ENCODE results near the gene SPACDR. TPM values are rescaled to one million over a fixed set of nuclear protein-coding genes. Genes with fewer than 3 reads are reported as not detected.

The SPACDR gene
- total and polyA plus RNA-seq, 2 donors from 2014 or later = 0.54 TPM; not detected in 1

DNA sequence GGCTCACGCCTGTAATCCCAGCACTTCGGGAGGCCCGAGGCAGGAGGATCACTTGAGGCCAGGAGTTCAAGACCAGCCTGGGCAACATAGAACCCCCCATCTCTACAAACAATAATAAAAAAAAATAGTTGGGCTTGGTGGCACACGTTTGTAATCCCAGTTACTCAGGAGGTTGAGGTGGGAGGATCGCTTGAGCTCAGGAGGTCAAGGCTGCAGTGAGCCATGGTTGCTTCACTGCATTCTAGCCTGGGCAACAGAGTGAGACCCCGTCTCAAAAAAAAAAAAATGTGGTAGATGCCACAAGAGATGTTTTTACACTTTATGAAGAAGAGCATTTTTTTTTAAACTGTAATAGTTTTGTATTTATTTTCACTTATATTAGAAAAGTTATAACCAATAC is 32.4 kb upstream of the SPACDR start:
- DNase-seq = no peak
- H3K4me3 ChIP-seq (ENCODE audit: low read length in 3 of 3) = no peak overlapping the region
- no peak overlapping the region for H3K27ac ChIP-seq (ENCODE audit: low read depth in 2 of 2, low read length in 2 of 2)
- H3K27me3 ChIP-seq (ENCODE audit: control insufficient read depth, insufficient read depth, low read length) = no peaks in the 10 kb centered on the region
- intact Hi-C loops (cut with DNase I) = no loop called here
- H3K4me1 ChIP-seq (ENCODE audit: control insufficient read depth in 2 of 3, insufficient read depth in 2 of 3, low read depth in 1 of 3, low read length in 3 of 3) = peaks cover 0 to 5% (median 0%) of the 10 kb centered on the region in 3 donors
- no peak overlapping the region for H3K9ac ChIP-seq (ENCODE audit: low read length in 3 of 3)
- no peak for TF ChIP-seq CTCF (IDR thresholded peaks at IDR 0.05; ENCODE audit: borderline replicate concordance, extremely low read depth, insufficient read depth)
- H3K9me3 ChIP-seq (ENCODE audit: control insufficient read depth in 2 of 3, insufficient read depth in 1 of 3, low read length in 3 of 3) = no peaks in the 10 kb centered on the region
- no peaks in the 10 kb centered on the region for H3K36me3 ChIP-seq (ENCODE audit: control insufficient read depth in 2 of 3, insufficient read depth in 3 of 3, low read length in 3 of 3)
- no peak for FAIRE-seq

- H3K27ac ChIP-seq (ENCODE audit: low read depth in 2 of 2, low read length in 2 of 2) = no peak overlapping the region
- peak; percentile 72 to 88 (median 79) for DNase-seq
- no peaks in the 10 kb centered on the region for H3K9me3 ChIP-seq (ENCODE audit: control insufficient read depth in 2 of 3, insufficient read depth in 1 of 3, low read length in 3 of 3)
- H3K9ac ChIP-seq (ENCODE audit: low read length in 3 of 3) = no peak overlapping the region
- no peaks in the 10 kb centered on the region for H3K27me3 ChIP-seq (ENCODE audit: control insufficient read depth, insufficient read depth, low read length)
- peaks cover 0 to 5% (median 0%) of the 10 kb centered on the region in 3 donors for H3K4me1 ChIP-seq (ENCODE audit: control insufficient read depth in 2 of 3, insufficient read depth in 2 of 3, low read depth in 1 of 3, low read length in 3 of 3)
- FAIRE-seq = no peak
- no peaks in the 10 kb centered on the region for H3K36me3 ChIP-seq (ENCODE audit: control insufficient read depth in 2 of 3, insufficient read depth in 3 of 3, low read length in 3 of 3)
- H3K4me3 ChIP-seq (ENCODE audit: low read length in 3 of 3) = peak overlapping the region in 1 of 3 donors; percentile 32
- TF ChIP-seq CTCF (IDR thresholded peaks at IDR 0.05; ENCODE audit: borderline replicate concordance, extremely low read depth, insufficient read depth) = no peak
- intact Hi-C loops (cut with DNase I) = no loop called here
Observed at GRCh38 chr7:100493476-100494264, 29.6 kb upstream of the SPACDR start.

- Histone ChIP-seq H3K4me3 (ENCODE audit: low read length in 3 of 3) (peak overlapping the region in 1 of 3 donors; percentile 32), H3K27ac (ENCODE audit: low read depth in 2 of 2, low read length in 2 of 2) (no peak overlapping the region), H3K9ac (ENCODE audit: low read length in 3 of 3) (no peak overlapping the region), H3K9me3 (ENCODE audit: control insufficient read depth in 2 of 3, insufficient read depth in 1 of 3, low read length in 3 of 3) (no peaks in the 10 kb centered on the region), H3K27me3 (ENCODE audit: control insufficient read depth, insufficient read depth, low read length) (no peaks in the 10 kb centered on the region), H3K36me3 (ENCODE audit: control insufficient read depth in 2 of 3, insufficient read depth in 3 of 3, low read length in 3 of 3) (no peaks in the 10 kb centered on the region), H3K4me1 (ENCODE audit: control insufficient read depth in 2 of 3, insufficient read depth in 2 of 3, low read depth in 1 of 3, low read length in 3 of 3) (peaks cover 0 to 5% (median 0%) of the 10 kb centered on the region in 3 donors)
- TF ChIP-seq CTCF (IDR thresholded peaks at IDR 0.05; ENCODE audit: borderline replicate concordance, extremely low read depth, insufficient read depth) = no peak
- FAIRE-seq (no peak), DNase-seq (no peak)
- intact Hi-C loops (cut with DNase I) = no loop called here
Observed at GRCh38 chr7:100492738-100493475, 28.8 kb upstream of the SPACDR start.
